H1 (cell line): ENCODE data around the gene ME3.

Experiments used
- EGR1 ChIP-seq: IDR thresholded peaks from 2 replicates; pipeline ENCODE4 v1.6.1; 2011; ENCODE audit warnings: low read depth, low read length, borderline replicate concordance
- HDAC6 ChIP-seq: IDR thresholded peaks from one replicate; pipeline ENCODE4 v1.7.1; 2012; ENCODE audit warnings: low read depth, mild to moderate bottlenecking, inconsistent platforms, low read length, moderate library complexity
- JUND ChIP-seq: IDR thresholded peaks from 2 replicates; pipeline ENCODE4 v1.6.1; 2011; ENCODE audit warnings: mild to moderate bottlenecking, improper control_type of control experiment, low read length
- MAFK ChIP-seq: IDR thresholded peaks from 2 replicates; pipeline ENCODE4 v1.6.1; 2012; ENCODE audit warnings: low read depth, mild to moderate bottlenecking, improper control_type of control experiment, low read length
- NRF1 ChIP-seq: IDR thresholded peaks from 2 replicates; pipeline ENCODE4 v1.6.1; 2011; ENCODE audit warnings: mild to moderate bottlenecking, low read depth, low read length, improper control_type of control experiment
- POLR2AphosphoS5 ChIP-seq: IDR thresholded peaks from 2 replicates; pipeline ENCODE4 v1.6.1; 2011; ENCODE audit warnings: low read depth, low read length

DNA sequence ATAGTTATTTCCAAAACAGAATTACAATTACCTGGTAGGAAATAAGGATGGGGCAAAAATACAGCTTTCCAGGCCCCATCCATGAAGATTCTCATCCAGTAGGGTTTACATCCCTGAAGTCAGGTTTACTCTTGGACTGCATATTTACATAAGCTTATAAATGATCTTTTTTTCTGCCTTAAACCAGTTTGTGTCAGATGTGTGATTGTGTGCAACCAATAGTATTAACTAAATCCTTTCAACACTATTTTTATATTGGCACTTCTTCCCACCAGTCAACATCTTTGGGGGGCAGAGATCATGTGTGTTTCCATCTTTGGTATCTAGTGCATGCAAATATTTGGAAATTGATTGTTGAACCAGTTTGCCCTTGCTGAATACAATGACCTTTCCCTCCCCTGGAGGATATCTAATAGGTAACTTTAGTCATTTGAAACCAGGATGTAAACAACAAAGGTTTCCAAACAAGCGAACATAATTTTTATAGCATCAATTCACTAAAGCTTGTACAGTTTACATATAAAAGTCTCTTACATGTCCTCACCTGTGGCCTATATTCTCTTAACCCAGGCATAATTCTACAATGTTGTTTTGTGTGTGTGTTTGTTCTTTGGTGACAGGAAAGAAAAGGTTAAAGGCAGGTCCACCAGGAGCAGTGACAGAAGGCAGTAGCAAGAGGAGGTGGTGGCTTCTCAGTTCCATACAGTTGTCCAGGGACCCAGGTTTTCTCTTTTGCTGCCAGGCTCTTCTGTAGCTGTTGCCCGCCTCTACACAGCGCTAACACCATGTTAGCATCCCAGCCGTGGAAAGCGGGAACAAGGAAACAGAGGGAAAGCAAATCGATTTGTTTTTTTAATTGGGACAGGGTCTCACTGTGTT, 1.7 kb upstream of the ME3 start:
- TF ChIP-seq MAFK (no peak), HDAC6 (no peak), JUND (no peak), EGR1 (no peak), NRF1 (no peak), POLR2AphosphoS5 (no peak)
